ENCODE results near the gene ARHGEF40.

The ARHGEF40 gene

GRCh38 chr14:21084396-21084795, 14.3 kb downstream of the ARHGEF40 start:
- no peak for DNase-seq

- no peak for DNase-seq
These were observed 15.1 kb downstream of the ARHGEF40 start for GRCh38 chr14:21084998-21085853.

DNA sequence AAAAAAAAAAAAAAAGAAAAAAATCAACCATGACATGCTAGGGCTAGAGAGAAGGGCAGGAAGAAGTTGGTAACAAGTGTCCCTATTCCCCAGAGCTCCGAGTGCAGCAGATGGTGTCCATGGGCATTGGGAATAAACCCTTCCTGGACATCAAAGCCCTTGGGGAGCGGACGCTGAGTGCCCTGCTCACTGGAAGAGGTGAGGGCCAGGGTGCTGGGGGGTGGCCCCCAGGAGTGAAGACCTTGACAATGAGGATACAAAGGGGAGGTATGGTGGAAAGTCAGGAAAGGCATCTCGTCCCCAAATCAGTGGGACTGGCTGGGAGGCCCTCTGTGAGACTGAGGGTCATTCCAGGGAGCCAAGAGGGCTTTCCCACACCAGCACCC, 16.8 kb downstream of the ARHGEF40 start:
- no peak for DNase-seq

GRCh38 chr14:21087294-21088091, 17.4 kb downstream of the ARHGEF40 start:
- DNase-seq = peak; percentile 68

GRCh38 chr14:21088687-21089086, 18.6 kb downstream of the ARHGEF40 start:
- no peak for DNase-seq

- no peak for DNase-seq
These were observed 19.2 kb downstream of the ARHGEF40 start for GRCh38 chr14:21089271-21089670.

- no peak for DNase-seq
These were observed 19.7 kb downstream of the ARHGEF40 start for GRCh38 chr14:21089877-21090193.

DNA sequence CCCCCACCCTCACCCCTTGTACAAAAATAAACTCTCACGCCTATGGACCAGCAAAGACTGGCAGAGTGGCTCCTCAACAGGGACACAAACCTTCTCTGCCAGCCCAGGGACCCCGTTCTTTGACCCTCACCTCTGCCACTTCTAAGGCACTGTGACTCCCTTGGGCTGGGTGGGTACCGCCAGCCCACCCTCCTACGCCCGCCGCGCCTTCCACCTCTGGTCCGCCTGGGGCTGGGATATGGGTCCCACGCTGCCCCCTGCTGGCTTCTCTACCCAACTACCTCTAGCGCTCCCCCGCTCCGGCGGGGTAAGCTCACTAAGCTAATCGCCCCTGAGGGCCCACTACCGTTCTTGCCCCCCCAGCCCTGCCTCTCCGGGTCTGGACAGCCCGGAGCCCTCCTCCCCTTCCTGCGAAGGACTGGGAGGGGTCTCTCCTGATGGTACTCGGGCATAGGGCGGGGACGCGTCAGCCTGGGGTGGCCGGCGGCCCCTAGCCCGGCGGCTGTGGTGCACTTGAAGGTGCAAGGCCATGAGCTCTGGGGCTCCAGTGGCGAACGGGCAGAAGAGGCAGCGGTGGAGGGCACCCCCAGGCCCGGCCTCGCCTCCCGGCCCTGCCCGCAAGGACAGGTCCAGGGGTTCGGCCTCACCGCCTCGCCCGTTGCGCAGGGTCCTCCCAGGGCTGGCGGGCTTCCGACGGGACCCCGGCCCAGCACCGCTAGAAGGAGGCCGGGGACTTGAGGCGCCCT, 20.3 kb downstream of the ARHGEF40 start:
- peak; percentile 16 for DNase-seq

DNA sequence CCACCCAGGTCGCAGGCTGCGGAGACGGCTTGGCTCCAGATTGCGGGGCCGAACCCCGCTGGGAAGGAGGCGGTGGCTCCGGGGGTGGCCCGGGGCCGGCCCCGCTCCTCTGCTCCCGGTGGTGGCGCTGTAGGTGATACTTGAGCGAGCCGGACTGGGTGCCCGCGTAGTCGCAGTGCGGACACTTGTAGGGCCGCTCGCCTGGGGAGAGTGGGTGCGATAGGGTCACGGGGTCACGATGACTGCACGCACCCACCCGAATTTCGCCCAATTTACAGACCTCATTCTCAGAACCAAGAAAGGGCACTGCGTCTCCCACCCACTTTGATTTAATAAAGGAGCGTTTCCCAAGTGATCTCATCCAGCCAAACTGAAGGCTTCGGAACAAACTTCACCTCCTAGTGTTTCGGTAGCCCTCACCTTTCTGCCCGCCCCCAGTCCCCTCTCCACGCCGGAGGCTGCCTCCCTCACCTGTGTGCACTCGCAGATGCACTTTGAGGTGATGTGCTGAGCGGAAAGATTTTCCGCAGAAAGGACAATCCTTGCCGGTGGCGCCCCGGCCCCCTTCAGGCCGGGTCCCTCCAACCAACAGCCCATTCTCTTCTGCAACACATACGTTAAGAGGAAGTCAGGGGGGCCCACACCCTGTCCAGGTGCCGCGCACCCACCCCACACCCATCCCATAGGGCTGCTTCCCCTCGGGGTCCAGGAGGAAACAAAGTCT, 21.0 kb downstream of the ARHGEF40 start:
- DNase-seq = no peak

- DNase-seq = no peak
These were observed 21.7 kb downstream of the ARHGEF40 start for GRCh38 chr14:21091821-21092272.

DNA sequence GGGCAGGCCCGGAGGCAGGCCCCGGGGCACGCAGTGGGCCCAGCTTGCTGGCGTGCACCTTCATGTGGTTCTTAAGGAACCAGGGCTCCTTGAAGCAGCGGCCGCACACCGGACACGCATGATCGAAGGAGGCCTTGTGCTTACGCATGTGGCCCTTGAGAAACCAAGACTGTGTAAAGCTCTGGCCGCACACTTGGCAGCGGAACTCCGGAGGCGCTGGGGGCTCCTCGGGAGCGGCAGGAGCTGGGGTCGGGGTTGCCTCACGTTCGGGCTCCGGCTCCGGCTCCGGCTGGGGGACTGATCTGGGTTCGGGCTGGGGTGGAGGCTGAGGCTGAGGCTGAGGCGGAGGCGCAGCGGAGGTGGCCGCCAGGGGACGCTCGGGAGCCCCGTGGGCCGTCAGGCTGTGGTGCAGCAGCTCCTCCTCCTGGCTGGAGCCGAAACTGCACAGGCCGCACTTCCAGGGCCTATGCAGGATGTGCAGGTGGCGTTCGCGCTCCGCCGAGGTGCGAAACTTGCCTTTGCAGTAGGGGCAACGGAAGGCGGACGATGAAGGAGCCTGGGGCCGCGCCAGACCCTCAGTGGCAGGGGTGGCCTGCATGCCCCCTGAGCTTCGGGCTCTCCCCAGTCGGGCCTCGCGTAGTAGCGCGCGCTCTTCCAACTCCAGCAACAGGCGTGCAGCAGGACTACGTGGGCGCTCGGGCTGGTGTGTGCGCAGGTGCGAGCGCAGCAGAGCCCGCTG, 22.3 kb downstream of the ARHGEF40 start:
- peak; percentile 97 for DNase-seq

GRCh38 chr14:21093018-21093417, 22.9 kb downstream of the ARHGEF40 start:
- no peak for DNase-seq

DNA sequence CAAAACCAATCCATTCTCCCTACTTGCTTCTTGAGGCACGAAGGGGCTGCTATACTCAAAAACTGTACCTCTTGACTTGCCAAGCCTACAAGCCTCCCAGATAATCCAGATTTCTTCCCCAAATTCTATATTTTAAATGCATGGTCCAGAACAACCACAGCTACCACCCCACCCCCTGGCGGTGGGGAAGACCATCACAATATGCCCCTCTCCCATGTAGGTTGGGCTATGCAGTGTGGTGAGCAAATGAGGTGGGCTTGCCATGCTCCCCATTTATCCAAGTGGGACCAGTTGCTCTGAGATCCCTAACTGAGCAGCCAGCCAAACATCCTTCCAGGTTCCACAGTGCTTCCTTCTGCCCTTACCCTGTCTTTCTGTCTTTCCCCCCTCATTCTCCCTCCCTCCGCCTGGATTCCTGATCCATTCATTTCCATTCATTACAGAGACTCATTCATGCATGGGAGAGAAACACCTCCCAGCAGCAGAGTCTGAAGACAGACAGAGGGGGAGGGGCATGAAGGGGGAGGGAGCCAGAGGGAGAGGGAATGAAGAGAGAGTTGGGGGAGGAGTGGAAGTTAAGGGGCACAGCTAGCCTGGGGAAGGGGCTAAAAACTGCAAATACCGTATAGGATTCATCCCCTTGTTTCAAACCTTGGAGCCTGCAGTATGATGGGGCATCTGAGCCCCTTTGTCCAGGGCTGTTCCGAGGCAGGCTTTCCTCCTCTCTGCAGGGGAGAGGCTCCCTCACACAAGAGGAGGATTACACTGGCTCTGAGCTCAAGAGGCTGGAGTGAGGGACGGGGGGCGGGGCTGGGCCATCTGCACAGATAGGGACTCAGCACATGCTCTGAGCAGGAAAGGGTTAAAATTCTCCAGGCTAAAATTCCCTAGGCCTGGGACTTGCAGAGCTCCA, 23.9 kb downstream of the ARHGEF40 start:
- no peak for DNase-seq

GRCh38 chr14:21095430-21096205, 25.5 kb downstream of the ARHGEF40 start:
- no peak for DNase-seq

DNA sequence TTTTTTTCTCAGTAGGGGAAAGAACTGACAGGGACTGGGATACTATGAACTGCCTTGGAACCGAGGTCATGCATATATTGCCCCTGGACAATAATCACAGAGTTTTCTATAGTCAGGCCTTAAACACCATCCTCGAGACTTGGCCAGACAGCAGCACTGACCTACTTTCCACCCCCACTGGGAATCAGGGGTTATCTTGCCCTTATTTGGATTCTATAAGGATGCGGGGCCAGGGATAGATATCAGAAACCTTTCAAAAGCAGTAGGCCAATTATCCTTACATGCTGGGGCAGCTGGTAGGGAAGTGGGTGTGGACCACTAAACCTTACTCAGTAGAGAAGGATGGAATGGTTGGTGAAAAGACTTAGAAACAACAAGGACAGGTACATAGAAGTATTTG, 26.3 kb downstream of the ARHGEF40 start:
- no peak for DNase-seq

DNA sequence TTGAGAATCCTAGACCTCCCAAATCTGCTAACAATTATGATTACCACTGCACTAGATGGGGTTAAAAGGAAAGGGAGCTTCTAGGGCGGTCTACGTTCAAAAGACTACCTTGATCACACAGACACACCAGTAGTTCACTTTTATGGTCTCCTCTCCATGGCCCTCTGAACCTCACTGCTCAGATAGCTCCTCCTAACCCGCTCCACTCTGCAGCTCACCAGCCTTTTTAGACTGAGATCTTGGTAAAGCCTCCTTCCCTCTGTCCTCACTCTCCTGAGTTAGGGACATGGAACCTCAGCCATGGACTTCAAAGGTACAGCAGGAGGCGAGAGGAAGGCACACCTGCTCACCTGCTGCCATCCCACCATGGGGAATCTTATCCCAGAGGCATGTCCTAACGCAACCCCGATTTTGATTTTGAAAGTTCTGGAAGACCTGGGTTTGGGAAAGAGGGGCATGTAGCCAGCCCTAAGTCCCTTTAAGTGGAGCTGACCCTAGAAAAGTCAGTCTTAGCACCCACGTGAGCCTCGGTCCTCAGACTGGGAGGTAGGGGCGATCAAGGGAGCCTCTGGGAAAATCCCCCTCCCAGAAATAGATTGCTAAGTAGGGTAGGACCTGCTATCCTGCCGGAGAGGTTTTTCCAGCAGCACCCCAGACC, 27.0 kb downstream of the ARHGEF40 start:
- no peak for DNase-seq

- peak; percentile 30 for DNase-seq
These were observed 27.6 kb downstream of the ARHGEF40 start for GRCh38 chr14:21097636-21098075.

GRCh38 chr14:21098076-21098891, 28.2 kb downstream of the ARHGEF40 start, which contains the start of gene ZNF219:
ZNF219 (minus strand) TSS chr14:21098655; CDS start chr14:21093591, 5,064 bp downstream.
- DNase-seq = peak; percentile 50
